Measurements from ENCODE around the gene ADAMTS9.

DNA sequence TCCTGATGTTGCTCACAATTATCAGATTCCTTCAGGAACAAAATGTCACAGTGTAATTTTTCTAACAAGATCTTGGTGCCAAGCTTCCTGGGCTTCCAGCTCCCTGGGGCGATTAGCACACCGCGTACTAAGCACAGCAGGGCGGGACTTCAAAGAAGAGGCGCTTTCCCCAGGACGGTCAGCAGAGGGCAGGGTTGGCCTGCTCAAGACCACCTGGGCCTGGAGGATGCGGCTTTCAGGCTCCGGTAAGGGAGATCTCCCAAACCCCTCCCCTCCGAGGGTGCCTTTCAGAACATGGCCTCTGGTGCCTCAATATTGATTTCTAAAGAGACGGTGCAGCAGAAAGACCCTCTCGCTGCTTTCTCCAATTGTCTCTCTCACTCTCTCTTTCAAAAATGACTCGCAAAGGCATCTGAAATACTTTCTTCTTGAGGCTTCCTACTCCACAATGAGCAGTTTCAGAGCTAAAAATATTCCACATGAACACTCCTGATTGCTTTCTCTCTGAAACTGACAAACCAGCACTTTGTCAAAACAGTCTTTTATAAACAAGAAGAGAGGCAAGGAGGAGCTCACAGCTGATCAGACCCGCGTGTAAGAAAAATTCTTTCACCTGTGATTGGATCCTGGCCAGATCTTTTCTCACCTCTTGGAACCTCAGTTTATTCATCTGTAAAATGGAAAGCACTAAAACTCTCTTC is 154.0 kb downstream of the ADAMTS9 start:
- TF ChIP-seq, protein P1, sequence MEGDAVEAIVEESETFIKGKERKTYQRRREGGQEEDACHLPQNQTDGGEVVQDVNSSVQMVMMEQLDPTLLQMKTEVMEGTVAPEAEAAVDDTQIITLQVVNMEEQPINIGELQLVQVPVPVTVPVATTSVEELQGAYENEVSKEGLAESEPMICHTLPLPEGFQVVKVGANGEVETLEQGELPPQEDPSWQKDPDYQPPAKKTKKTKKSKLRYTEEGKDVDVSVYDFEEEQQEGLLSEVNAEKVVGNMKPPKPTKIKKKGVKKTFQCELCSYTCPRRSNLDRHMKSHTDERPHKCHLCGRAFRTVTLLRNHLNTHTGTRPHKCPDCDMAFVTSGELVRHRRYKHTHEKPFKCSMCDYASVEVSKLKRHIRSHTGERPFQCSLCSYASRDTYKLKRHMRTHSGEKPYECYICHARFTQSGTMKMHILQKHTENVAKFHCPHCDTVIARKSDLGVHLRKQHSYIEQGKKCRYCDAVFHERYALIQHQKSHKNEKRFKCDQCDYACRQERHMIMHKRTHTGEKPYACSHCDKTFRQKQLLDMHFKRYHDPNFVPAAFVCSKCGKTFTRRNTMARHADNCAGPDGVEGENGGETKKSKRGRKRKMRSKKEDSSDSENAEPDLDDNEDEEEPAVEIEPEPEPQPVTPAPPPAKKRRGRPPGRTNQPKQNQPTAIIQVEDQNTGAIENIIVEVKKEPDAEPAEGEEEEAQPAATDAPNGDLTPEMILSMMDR (conservative IDR thresholded peaks at IDR 0.05) = peak; percentile 77
- TF ChIP-seq EZH2 (IDR thresholded peaks at IDR 0.05; ENCODE audit: low read depth) = no peak

All from PC-9 (cell line).